Mesodermal cell (in vitro differentiated cells): ENCODE data around the gene BUB1B. TPM values are rescaled to one million over a fixed set of nuclear protein-coding genes. Genes with fewer than 3 reads are reported as not detected.
"Not testable (repeated sequence)": the region's sequence is repeated elsewhere in the genome, so short reads cannot be mapped to it uniquely, and the experiment has no call there.

Experiments
- H3K27ac ChIP-seq: 2 replicates; pipeline ENCODE4 v1.7.0; 2013; ENCODE audit warnings: mild to moderate bottlenecking, low read depth, low read length, moderate library complexity; ENCODE audit not compliant: severe bottlenecking
- H3K36me3 ChIP-seq: 2 replicates; pipeline ENCODE4 v1.7.1; 2013; ENCODE audit warnings: mild to moderate bottlenecking, low read length, moderate library complexity; ENCODE audit not compliant: control insufficient read depth, insufficient read depth
- H3K4me1 ChIP-seq: one replicate; pipeline ENCODE4 v1.7.1; 2013; ENCODE audit warnings: mild to moderate bottlenecking, low read length; ENCODE audit not compliant: insufficient read depth, control insufficient read depth, poor library complexity, severe bottlenecking
- H3K4me3 ChIP-seq: 2 replicates; pipeline ENCODE4 v1.7.0; 2013; ENCODE audit warnings: low read length, control low read depth, mild to moderate bottlenecking; ENCODE audit not compliant: insufficient read depth, poor library complexity, severe bottlenecking; ENCODE audit errors: extremely low read depth
- H3K9me3 ChIP-seq: 2 replicates; pipeline ENCODE4 v1.7.1; 2013; ENCODE audit warnings: mild to moderate bottlenecking, low read length, moderate library complexity; ENCODE audit not compliant: control insufficient read depth
- WGBS, 2 experiments: methylation state at CpG; one replicate each; pipeline ENCODE4 v1.1.5; 2013; ENCODE audit warnings: missing lambda C conversion rate in 2 of 2; ENCODE audit not compliant: insufficient coverage in 2 of 2; 5-methylcytosine and 5-hydroxymethylcytosine counted together
- polyA plus RNA-seq, 2 experiments: library from polyadenylated mRNA; stranded (reverse); fragments of 50-300 nt; gene quantifications; one replicate each; pipeline ENCODE4 v1.2.3, GENCODE V29; 2013

The BUB1B gene, protein sequence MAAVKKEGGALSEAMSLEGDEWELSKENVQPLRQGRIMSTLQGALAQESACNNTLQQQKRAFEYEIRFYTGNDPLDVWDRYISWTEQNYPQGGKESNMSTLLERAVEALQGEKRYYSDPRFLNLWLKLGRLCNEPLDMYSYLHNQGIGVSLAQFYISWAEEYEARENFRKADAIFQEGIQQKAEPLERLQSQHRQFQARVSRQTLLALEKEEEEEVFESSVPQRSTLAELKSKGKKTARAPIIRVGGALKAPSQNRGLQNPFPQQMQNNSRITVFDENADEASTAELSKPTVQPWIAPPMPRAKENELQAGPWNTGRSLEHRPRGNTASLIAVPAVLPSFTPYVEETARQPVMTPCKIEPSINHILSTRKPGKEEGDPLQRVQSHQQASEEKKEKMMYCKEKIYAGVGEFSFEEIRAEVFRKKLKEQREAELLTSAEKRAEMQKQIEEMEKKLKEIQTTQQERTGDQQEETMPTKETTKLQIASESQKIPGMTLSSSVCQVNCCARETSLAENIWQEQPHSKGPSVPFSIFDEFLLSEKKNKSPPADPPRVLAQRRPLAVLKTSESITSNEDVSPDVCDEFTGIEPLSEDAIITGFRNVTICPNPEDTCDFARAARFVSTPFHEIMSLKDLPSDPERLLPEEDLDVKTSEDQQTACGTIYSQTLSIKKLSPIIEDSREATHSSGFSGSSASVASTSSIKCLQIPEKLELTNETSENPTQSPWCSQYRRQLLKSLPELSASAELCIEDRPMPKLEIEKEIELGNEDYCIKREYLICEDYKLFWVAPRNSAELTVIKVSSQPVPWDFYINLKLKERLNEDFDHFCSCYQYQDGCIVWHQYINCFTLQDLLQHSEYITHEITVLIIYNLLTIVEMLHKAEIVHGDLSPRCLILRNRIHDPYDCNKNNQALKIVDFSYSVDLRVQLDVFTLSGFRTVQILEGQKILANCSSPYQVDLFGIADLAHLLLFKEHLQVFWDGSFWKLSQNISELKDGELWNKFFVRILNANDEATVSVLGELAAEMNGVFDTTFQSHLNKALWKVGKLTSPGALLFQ
- polyA plus RNA-seq (2013, experiment 1 of 2), result 53.7 TPM
- polyA plus RNA-seq (2013, experiment 2 of 2), result 57.5 TPM

DNA sequence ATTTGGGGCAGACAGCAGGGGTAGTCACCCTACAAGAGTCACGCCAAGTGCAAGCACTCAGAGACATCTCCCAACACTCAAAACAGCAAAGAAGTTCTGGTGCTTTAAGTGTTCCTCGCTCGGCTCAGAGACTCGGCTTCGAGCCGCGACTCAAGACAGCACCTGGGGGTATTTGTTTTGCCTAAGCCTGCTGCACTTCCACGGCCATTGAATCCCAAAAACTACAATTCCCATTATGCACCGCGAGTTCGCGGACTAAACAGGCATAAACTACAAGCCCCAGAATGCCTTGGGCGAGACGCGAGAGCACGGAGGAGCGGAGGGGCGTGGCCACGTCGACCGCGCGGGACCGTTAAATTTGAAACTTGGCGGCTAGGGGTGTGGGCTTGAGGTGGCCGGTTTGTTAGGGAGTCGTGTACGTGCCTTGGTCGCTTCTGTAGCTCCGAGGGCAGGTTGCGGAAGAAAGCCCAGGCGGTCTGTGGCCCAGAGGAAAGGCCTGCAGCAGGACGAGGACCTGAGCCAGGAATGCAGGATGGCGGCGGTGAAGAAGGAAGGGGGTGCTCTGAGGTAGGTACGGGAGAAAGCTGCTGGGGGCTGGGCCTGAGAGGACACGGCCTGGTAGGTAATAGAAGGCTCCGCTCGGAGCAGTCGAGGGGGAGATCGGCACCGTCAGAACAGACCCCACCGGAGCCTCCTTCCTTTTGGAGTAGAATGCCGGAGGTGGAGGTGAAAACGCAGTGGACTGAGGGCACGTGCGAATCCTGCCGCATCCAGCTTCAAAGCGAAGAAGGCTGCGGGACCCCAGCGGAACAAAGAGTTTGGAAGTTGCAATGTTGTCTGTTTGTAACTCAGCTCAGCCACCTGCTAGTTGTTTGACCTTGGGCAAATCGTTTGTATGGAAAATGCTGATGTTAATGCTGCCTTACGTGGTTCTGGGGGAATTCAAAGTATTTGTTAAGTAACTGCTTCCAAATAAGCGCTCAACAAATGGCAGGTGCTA is at the start of gene BUB1B:
TSS of gene BUB1B (plus strand) at position 381 of the 1,000 bp plus-strand sequence. CDS start at position 533, 152 bp downstream.
- Histone ChIP-seq H3K9me3 (no peaks in the 10 kb centered on the region), H3K36me3 (peaks cover 36% of the 10 kb centered on the region), H3K4me1 (peaks cover 10% of the 10 kb centered on the region), H3K4me3 (peak within 1 kb of the TSS; percentile 84), H3K27ac (peak within 1 kb of the TSS; percentile 73)
- WGBS, 2 experiments, result 1 to 4% methylated on average over 32 to 52 of the region's 54 CpGs

- Histone ChIP-seq H3K27ac (no peak overlapping the region), H3K4me3 (no peak overlapping the region)
- WGBS, 2 experiments, result 75% methylated on average over 2 of the region's 2 CpGs; no CpG with 5 or more reads in 1 of the 2 experiments
These were observed 49.0 kb upstream of the BUB1B start for GRCh38 chr15:40111888-40112287.

GRCh38 chr15:40112789-40113188 is 48.1 kb upstream of the BUB1B start:
- peaks cover 5% of the 10 kb centered on the region for H3K4me1 ChIP-seq
- 93 to 95% methylated on average over 5 to 19 of the region's 24 CpGs for WGBS, 2 experiments
- H3K4me3 ChIP-seq, result no peak overlapping the region
- H3K9me3 ChIP-seq, result no peaks in the 10 kb centered on the region
- no peaks in the 10 kb centered on the region for H3K36me3 ChIP-seq
- H3K27ac ChIP-seq, result no peak overlapping the region

More at GRCh38 chr15:40111888-40112287, 49.0 kb upstream of the BUB1B start:
- no peaks in the 10 kb centered on the region for H3K9me3 ChIP-seq
- H3K4me1 ChIP-seq, result peaks cover 14% of the 10 kb centered on the region
- no peaks in the 10 kb centered on the region for H3K36me3 ChIP-seq

DNA sequence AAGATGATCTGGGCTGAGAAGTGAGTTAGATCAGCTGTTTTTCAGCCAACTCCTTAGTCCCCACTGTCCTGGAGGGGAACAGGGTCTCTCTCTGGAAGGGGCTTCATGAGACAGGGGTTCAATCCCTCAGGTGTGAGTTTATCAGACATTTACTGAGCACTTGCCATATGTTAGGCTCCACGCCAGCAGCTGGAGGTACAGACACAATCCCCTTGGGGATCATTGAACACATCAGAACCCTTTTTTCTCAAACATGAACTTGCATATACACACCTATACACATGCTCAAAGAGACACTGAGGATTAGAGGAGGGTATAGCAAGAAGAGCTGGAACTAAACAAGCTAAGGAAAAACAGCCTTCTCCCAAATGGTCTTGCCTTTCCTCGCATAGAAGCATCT is 46.7 kb upstream of the BUB1B start:
- H3K4me1 ChIP-seq, result peaks cover 4% of the 10 kb centered on the region
- 92% methylated on average over 2 of the region's 2 CpGs; no CpG with 5 or more reads in 1 of the 2 experiments for WGBS, 2 experiments
- no peaks in the 10 kb centered on the region for H3K9me3 ChIP-seq
- no peaks in the 10 kb centered on the region for H3K36me3 ChIP-seq
- no peak overlapping the region for H3K4me3 ChIP-seq
- H3K27ac ChIP-seq, result no peak overlapping the region

GRCh38 chr15:40115106-40115505 is 45.8 kb upstream of the BUB1B start:
- not testable (repeated sequence) for H3K4me1 ChIP-seq, H3K9me3 ChIP-seq, H3K36me3 ChIP-seq, H3K27ac ChIP-seq, H3K4me3 ChIP-seq
- WGBS, 2 experiments, result 81 to 95% methylated on average over 11 to 14 of the region's 14 CpGs

DNA sequence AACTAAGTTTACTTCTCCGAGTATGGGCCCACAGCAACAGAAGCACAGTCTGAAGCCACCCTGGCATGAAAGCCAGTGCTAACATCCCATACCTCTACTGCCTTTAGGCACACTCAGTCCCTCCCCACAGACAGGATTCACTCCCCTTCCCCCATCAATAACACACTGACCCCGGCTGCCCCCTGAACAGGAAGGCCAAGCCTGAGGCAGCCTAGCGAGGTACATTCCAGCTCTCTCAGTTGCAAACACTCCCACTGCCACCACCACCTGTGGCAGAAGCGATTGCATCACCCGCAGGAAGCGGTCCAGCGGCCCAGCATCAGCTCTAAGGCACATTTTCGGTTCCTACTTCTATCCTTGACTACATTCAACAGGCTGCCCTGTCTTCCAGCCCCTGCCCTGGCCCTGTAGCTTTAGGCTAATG is 45.2 kb upstream of the BUB1B start:
- 40 to 48% methylated on average over 4 to 7 of the region's 8 CpGs for WGBS, 2 experiments
- no peak overlapping the region for H3K27ac ChIP-seq
- H3K4me3 ChIP-seq, result no peak overlapping the region
- H3K4me1 ChIP-seq, result peaks cover 4% of the 10 kb centered on the region
- H3K9me3 ChIP-seq, result no peaks in the 10 kb centered on the region
- H3K36me3 ChIP-seq, result no peaks in the 10 kb centered on the region

GRCh38 chr15:40118473-40118872 is 42.4 kb upstream of the BUB1B start:
- Histone ChIP-seq H3K4me3 (no peak overlapping the region), H3K9me3 (no peaks in the 10 kb centered on the region), H3K27ac (no peak overlapping the region), H3K36me3 (no peaks in the 10 kb centered on the region), H3K4me1 (peaks cover 4% of the 10 kb centered on the region)
- 88 to 93% methylated on average over 2 of the region's 3 CpGs for WGBS, 2 experiments

DNA sequence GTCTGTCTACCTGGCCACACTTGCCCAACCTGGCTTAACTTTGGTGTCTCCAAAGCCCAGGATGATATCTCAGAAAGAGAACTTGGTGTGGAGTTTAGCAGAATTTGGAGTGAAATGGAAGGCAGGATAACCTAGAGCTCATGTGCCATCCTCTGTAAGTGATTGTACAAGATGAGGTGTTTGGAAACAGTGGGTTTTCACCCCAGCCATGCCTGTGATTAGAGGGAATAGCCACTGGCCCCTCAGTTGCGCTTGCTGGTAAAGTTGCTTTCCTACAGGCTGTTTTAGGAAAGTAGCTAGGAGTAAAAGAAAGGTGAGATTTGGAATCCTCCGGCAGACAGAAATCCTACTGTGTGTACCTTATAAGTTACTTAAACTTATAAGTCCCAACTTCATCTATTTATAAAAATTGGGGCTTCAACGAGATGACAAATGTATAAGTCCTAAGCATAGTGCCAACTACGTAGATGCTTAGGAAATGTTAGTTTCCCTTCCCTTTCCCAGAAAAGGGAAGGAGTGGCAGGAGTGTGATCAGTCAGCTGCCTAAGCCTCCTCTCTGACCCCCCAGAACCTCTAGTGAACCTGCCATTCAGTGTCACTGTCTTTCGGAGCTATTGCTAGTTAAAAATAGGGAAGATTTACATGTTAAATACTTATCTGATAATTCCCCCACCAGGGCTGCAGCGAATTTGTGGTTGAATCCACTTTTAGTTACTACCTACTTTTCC is 38.8 kb upstream of the BUB1B start:
- H3K36me3 ChIP-seq, result no peaks in the 10 kb centered on the region
- H3K4me3 ChIP-seq, result no peak overlapping the region
- no peak overlapping the region for H3K27ac ChIP-seq
- no peaks in the 10 kb centered on the region for H3K9me3 ChIP-seq
- no peaks in the 10 kb centered on the region for H3K4me1 ChIP-seq
- WGBS, 2 experiments, result 89 to 100% methylated on average over 1 to 2 of the region's 6 CpGs

- not testable (repeated sequence) for H3K4me1 ChIP-seq, H3K36me3 ChIP-seq, H3K9me3 ChIP-seq, H3K27ac ChIP-seq, H3K4me3 ChIP-seq
- WGBS, 2 experiments, result 89 to 100% methylated on average over 1 of the region's 1 CpG
These were observed 37.9 kb upstream of the BUB1B start for GRCh38 chr15:40122989-40123388.
